ENCODE results near the gene CCR3. TPM values are rescaled to one million over a fixed set of nuclear protein-coding genes. Genes with fewer than 3 reads are reported as not detected.

CCR3 gene
- total RNA-seq, 1 experiment from 2014 or later: not detected

- intact Hi-C loops (cut with micrococcal nuclease): no loop called here
- Histone ChIP-seq H3K79me2 (ENCODE audit: insufficient read depth, low read length) (no peaks in the 10 kb centered on the region), H3K4me1 (ENCODE audit: control insufficient read depth in 1 of 2, insufficient read depth in 2 of 2, low read length in 2 of 2) (no peaks in the 10 kb centered on the region), H3K9me2 (ENCODE audit: insufficient read depth) (no peaks in the 10 kb centered on the region), H3K4me3 (replicated peaks in 1 of 2; ENCODE audit: low read depth in 1 of 2, low read length in 2 of 2) (no peak overlapping the region), H2AFZ (ENCODE audit: low read depth, low read length, poor library complexity, severe bottlenecking) (no peak overlapping the region), H3K27ac (ENCODE audit: low read depth, low read length) (no peak overlapping the region), H3K9ac (ENCODE audit: low read length) (no peak overlapping the region), H3K27me3 (ENCODE audit: insufficient read depth, low read length) (no peaks in the 10 kb centered on the region), H3K9me3 (ENCODE audit: control insufficient read depth in 1 of 2, insufficient read depth in 1 of 2, low read depth in 1 of 2, low read length in 2 of 2) (no peaks in the 10 kb centered on the region), H4K20me1 (ENCODE audit: insufficient read depth) (no peaks in the 10 kb centered on the region), H3K4me2 (ENCODE audit: low read length) (no peak overlapping the region), H3K36me3 (ENCODE audit: control insufficient read depth in 1 of 2, insufficient read depth in 2 of 2, low read length in 2 of 2) (no peaks in the 10 kb centered on the region)
- ATAC-seq: no peak
- DNase-seq (ENCODE audit: low read depth, low spot score): no peak
- TF ChIP-seq SIN3A (IDR thresholded peaks at IDR 0.05; ENCODE audit: low read depth) (no peak), ZNF274 (IDR thresholded peaks at IDR 0.05; ENCODE audit: low read depth, low read length) (no peak), EZH2 (IDR thresholded peaks at IDR 0.05) (no peak), SRF (IDR thresholded peaks at IDR 0.05; ENCODE audit: low read depth) (no peak), POLR2AphosphoS5 (IDR thresholded peaks at IDR 0.05; ENCODE audit: low read depth, low read length) (no peak), SP1 (IDR thresholded peaks at IDR 0.05; ENCODE audit: low read depth) (no peak), EGR1 (IDR thresholded peaks at IDR 0.05; ENCODE audit: low read depth) (no peak), ATF3 (IDR thresholded peaks at IDR 0.05) (no peak), ELF1 (IDR thresholded peaks at IDR 0.05; ENCODE audit: borderline replicate concordance, low read depth) (no peak), FOSL1 (IDR thresholded peaks at IDR 0.05; ENCODE audit: low read depth) (no peak), CEBPB (IDR thresholded peaks at IDR 0.05; ENCODE audit: low read depth) (no peak), POLR2A (IDR thresholded peaks at IDR 0.05; ENCODE audit: borderline replicate concordance, extremely low read depth, insufficient read depth, insufficient read length) (no peak), JUND (IDR thresholded peaks at IDR 0.05) (no peak), REST (IDR thresholded peaks at IDR 0.05; ENCODE audit: low read depth) (no peak), TCF7L2 (IDR thresholded peaks at IDR 0.05; ENCODE audit: borderline replicate concordance, extremely low read depth, insufficient read depth, insufficient read length) (no peak), ZFX (IDR thresholded peaks at IDR 0.05) (no peak)
- RAD21 ChIA-PET (ENCODE audit: low non-redundant PET in 1 of 2, low total read pairs in 2 of 2, uncharacterized antibody in 2 of 2, unreplicated experiment in 2 of 2): no interaction called here
- POLR2A ChIA-PET: no interaction called here
- CTCF ChIA-PET: no interaction called here
- BruUV-seq (replicated peaks): no TSS peak
Measured at GRCh38 chr3:46314517-46314916, 72.3 kb downstream of the CCR3 start.

Data from HCT116 (cell line).